IMR-90 (cell line): Measurements from ENCODE around the gene C2orf74.

Source experiments
- BHLHE40 ChIP-seq: fragments of 150-350 bp; IDR thresholded peaks from 2 replicates; pipeline ENCODE4 v1.6.1; 2016; ENCODE audit warnings: mild to moderate bottlenecking, low read depth, low read length
- CHD1 ChIP-seq: IDR thresholded peaks from 2 replicates; pipeline ENCODE4 v1.6.1; 2012; ENCODE audit warnings: low read depth, low read length, improper control_type of control experiment
- FOS ChIP-seq: fragments of 150-350 bp; IDR thresholded peaks from 2 replicates; pipeline ENCODE4 v1.6.1; 2016; ENCODE audit warnings: low read depth, low read length
- MAFK ChIP-seq: IDR thresholded peaks from 2 replicates; pipeline ENCODE4 v1.6.1; 2012; ENCODE audit warnings: low read depth, low read length, improper control_type of control experiment
- MAZ ChIP-seq: IDR thresholded peaks from 2 replicates; pipeline ENCODE4 v1.6.1; 2012; ENCODE audit warnings: low read depth, mild to moderate bottlenecking, low read length, improper control_type of control experiment, moderate library complexity, borderline replicate concordance
- MXI1 ChIP-seq: IDR thresholded peaks from 2 replicates; pipeline ENCODE4 v1.6.1; 2012; ENCODE audit warnings: low read depth, mild to moderate bottlenecking, low read length, moderate library complexity, borderline replicate concordance
- NFE2L2 ChIP-seq: fragments of 150-350 bp; IDR thresholded peaks from 2 replicates; pipeline ENCODE4 v1.6.1; 2016; ENCODE audit warnings: low read depth, mild to moderate bottlenecking, low read length
- POLR2A ChIP-seq: IDR thresholded peaks from 2 replicates; pipeline ENCODE4 v1.6.1; 2012; ENCODE audit warnings: mild to moderate bottlenecking, low read depth, low read length
- RAD21 ChIP-seq: IDR thresholded peaks from 2 replicates; pipeline ENCODE4 v1.6.1; 2012; ENCODE audit warnings: low read length, improper control_type of control experiment
- TF ChIP-seq, protein P1 (sequence below): conservative IDR thresholded peaks from 2 replicates; pipeline ENCODE4 v1.5.1; 2012; ENCODE audit warnings: mild to moderate bottlenecking, low read depth, low read length, improper control_type of control experiment
- TF ChIP-seq, protein P2 (sequence below): fragments of 150-350 bp; IDR thresholded peaks from 2 replicates; pipeline ENCODE4 v1.6.1; 2016; ENCODE audit warnings: low read depth, mild to moderate bottlenecking, low read length, moderate library complexity, borderline replicate concordance

DNA sequence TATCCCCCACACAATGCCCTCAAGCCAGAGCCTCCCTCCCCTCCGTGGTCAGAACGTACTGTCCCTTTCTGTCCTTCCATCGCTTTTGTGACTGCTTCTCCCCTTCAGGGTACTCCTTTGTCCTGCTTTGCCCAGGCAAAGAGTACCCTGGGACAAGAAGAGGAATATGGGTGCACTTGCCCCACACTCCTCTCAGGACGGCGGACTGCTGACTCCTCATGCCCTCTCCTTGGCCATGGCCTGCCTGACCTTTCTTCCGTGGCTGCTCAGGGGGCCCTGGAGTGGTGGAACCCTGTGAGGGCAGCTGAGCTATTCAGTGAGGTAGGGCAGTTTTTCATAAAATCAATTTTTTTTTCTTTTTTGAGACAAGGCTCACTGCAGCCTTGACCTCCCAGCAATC, 18.7 kb downstream of the C2orf74 start:
- TF ChIP-seq, protein P1, sequence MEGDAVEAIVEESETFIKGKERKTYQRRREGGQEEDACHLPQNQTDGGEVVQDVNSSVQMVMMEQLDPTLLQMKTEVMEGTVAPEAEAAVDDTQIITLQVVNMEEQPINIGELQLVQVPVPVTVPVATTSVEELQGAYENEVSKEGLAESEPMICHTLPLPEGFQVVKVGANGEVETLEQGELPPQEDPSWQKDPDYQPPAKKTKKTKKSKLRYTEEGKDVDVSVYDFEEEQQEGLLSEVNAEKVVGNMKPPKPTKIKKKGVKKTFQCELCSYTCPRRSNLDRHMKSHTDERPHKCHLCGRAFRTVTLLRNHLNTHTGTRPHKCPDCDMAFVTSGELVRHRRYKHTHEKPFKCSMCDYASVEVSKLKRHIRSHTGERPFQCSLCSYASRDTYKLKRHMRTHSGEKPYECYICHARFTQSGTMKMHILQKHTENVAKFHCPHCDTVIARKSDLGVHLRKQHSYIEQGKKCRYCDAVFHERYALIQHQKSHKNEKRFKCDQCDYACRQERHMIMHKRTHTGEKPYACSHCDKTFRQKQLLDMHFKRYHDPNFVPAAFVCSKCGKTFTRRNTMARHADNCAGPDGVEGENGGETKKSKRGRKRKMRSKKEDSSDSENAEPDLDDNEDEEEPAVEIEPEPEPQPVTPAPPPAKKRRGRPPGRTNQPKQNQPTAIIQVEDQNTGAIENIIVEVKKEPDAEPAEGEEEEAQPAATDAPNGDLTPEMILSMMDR = no peak
- TF ChIP-seq CHD1 (no peak), RAD21 (no peak), POLR2A (no peak), MXI1 (no peak), BHLHE40 (no peak), MAFK (no peak), MAZ (no peak), FOS (no peak), NFE2L2 (no peak)
- TF ChIP-seq, protein P2, sequence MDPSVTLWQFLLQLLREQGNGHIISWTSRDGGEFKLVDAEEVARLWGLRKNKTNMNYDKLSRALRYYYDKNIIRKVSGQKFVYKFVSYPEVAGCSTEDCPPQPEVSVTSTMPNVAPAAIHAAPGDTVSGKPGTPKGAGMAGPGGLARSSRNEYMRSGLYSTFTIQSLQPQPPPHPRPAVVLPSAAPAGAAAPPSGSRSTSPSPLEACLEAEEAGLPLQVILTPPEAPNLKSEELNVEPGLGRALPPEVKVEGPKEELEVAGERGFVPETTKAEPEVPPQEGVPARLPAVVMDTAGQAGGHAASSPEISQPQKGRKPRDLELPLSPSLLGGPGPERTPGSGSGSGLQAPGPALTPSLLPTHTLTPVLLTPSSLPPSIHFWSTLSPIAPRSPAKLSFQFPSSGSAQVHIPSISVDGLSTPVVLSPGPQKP = no peak
